Measurements from ENCODE around the gene SLC9C1.

SLC9C1 gene

DNA sequence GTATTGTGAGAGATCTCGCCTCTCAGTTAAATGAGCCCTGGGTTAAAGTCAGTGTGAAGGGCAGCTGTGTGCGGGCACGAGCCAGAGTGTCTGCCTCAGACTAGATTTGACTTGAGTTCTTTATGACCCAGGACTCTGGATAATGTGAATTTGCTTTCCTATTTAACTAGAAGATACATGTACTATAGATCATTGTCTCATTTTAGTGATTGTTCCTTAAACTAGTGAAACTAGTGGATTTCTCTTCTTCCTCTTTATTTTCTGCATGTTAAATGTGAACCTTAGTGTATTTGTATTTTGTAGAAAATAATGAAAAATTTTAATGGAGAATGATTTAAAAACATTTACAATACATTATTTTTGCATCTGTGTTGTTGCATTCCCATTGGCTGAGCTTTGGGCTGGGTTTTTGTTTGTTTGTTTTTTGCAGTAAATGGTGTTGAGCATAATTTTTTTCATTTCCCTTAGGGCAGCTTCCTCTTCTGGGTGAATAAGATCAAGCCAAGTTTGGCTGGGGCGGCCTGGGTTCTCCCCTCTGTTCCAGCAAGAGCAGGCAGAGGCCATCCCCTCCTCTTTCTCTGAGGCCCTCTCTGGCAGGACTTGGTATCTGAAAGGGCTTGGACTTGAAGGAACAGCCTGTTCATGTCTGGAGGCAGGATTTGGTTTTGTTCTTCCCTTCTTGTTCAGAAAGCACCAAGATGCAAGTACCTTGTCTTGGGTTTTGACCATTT lies 176.0 kb downstream of the SLC9C1 start:
- no peak for TF ChIP-seq CTCF (IDR thresholded peaks at IDR 0.05; ENCODE audit: low read depth, low read length)
- no peak overlapping the region for H3K4me3 ChIP-seq (ENCODE audit: low read depth, low read length)

GRCh38 chr3:112117415-112117814 lies 176.6 kb downstream of the SLC9C1 start:
- no peak overlapping the region for H3K4me3 ChIP-seq (ENCODE audit: low read depth, low read length)
- no peak for TF ChIP-seq CTCF (IDR thresholded peaks at IDR 0.05; ENCODE audit: low read depth, low read length)

GRCh38 chr3:112116748-112117186 lies 177.2 kb downstream of the SLC9C1 start:
- TF ChIP-seq CTCF (IDR thresholded peaks at IDR 0.05; ENCODE audit: low read depth, low read length) = no peak
- no peak overlapping the region for H3K4me3 ChIP-seq (ENCODE audit: low read depth, low read length)

DNA sequence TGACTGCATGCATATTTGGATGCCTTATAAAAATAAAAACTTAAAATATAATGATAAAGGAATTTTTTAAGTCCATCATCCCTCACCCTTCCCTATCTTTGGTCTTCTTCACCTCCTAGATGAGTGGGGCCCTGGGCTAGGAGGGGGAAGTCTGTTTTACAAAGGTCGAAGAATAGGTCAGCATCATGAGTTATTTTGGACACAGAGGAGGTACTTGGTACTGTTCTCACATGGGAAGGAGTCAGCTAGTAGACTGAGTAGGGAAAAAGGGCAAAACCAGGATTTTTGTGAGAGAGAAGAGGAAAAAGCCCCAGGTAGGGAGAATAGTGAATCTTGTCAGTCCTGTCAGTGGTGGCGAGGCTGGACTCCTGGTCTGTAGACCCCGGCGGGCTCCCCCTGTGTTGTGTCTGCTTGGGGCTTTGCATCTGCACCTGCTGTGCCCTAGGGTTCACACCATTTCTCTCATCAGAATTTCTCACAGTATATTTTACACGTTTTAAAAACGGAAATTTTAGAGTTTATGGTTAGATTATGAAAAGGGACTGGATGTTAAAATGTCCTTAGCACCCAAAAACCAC lies 178.1 kb downstream of the SLC9C1 start:
- no peak overlapping the region for H3K4me3 ChIP-seq (ENCODE audit: low read depth, low read length)
- no peak for TF ChIP-seq CTCF (IDR thresholded peaks at IDR 0.05; ENCODE audit: low read depth, low read length)

- TF ChIP-seq CTCF (IDR thresholded peaks at IDR 0.05; ENCODE audit: low read depth, low read length) = no peak
These were observed 178.8 kb downstream of the SLC9C1 start for GRCh38 chr3:112115161-112115739.

GRCh38 chr3:112114576-112115160 lies 179.3 kb downstream of the SLC9C1 start:
- H3K4me3 ChIP-seq (ENCODE audit: low read depth, low read length) = no peak overlapping the region
- TF ChIP-seq CTCF (IDR thresholded peaks at IDR 0.05; ENCODE audit: low read depth, low read length) = no peak

More at GRCh38 chr3:112115161-112115739, 178.8 kb downstream of the SLC9C1 start:
- H3K4me3 ChIP-seq (ENCODE audit: low read depth, low read length) = no peak overlapping the region

Data from WI38 (cell line).